GM21723 (cell line): Measurements from ENCODE around the gene TSC22D1.
"Not testable (repeated sequence)": the region's sequence is repeated elsewhere in the genome, so short reads cannot be mapped to it uniquely, and the experiment has no call there.

Source experiments
- ATAC-seq: cut with Tn5 transposase; IDR thresholded peaks from one replicate; pipeline ENCODE4 v1.9.1; 2021; ENCODE audit warnings: mild to moderate bottlenecking, moderate library complexity; ENCODE audit not compliant: unreplicated experiment

TSC22D1 gene

DNA sequence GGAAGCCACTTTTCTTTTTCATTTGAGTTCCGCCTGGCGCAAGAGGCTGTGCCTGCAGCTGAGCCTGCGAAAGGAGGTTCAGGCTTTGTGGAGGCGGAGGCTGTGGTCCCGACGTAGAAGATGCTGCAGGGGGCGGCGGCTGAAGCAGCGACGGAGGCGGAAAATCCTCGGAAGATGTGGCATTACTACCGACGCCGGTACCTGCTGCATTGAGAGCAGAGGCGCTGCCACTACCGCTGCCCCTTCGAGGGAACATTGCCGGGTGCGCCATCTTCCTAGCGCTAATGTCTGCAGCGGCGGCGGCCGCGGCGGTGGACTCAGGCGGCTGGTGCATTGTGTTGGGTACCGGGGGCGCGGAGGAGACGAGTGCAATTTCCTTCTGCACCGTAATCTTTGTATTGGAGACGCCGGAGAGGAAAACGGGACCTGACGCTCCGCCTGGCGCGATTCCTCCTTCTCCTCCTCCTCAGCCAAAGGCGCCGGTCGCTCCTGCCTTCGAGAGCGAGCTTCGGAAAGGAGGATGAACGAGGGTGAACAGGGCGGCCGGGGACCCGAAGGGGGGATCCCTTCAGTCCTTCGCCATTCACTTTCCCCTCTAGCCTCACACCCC lies at the start of gene TSC22D1:
Gene TSC22D1, minus strand, starts transcription at position 590 of the 610 bp plus-strand sequence. Its CDS starts 256 bp downstream, at position 334.
- ATAC-seq = peak; percentile 20

DNA sequence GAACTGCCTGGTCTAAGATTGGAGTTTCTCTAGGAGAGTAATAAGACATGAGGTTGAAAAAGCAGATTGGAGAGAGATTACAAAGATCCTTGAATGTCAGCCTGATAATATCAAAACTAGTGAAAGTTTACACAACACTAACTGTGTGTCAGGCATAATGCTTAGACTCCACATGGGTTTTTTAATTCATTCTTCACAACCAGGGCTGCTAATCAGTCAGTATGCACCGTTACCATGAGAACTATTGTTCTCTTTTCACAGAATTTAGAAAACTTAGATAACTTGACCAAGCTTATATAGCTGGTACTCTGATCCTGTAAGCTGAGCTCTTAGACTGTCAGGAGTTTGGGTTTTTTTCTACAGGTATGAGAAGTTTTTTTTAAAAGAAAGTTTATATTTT lies 46.6 kb upstream of the TSC22D1 start:
- no peak for ATAC-seq

DNA sequence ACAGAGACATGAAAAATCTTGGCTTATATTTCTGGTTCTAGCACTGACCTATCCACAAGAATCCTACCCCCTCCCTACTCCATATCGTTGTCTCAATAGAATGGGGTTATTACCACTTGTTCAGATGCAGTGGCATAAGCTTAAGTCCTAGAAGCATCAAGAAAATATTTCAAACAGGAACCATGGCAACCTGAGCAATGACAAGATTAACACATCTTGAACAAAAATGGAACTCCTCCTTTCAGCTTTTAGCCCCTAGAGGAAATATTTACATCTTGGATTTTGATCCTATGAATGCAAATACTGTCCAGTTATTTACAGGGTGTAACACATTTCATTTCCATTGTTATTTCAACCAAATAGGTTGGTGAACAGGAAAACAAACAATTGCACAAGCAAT lies 46.1 kb upstream of the TSC22D1 start:
- no peak for ATAC-seq

DNA sequence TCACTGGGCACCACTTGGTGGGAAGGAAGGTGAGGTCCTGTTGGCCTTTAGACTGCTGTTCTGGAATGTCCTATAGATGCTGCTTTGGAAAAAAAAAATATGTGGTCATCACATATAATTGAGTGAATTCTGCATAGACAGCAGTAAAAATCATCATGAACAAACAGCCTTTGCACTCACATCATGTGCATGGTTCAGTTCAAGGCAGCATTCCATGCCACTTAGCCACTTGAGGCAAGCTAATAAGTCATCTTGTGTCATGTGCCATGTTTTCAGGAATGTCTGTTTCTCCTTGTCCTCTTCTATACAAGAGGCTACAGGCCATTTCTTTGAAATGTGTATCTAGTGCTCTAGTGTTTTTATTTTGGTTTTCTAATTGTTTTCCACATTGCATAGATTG lies 43.9 kb upstream of the TSC22D1 start:
- ATAC-seq = no peak

DNA sequence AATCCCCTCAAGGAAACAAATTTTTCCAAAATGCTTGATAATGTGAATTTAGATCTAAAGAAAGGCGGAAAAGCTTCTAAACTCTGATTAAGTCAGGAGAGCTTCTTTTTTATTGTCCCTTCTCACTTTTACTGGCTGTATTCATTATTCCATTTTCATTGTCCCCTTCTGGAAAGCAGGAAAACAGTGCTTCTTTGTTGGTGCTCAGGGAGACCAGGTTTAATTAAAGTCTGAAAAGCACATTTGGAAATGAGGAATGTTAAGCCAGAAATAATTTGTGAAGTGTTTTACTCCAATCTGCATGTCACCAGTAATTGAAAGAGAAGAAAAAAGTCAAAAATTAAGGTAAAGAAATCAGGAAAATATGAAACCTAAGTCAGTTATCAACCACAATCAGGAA lies 43.5 kb upstream of the TSC22D1 start:
- ATAC-seq = no peak

DNA sequence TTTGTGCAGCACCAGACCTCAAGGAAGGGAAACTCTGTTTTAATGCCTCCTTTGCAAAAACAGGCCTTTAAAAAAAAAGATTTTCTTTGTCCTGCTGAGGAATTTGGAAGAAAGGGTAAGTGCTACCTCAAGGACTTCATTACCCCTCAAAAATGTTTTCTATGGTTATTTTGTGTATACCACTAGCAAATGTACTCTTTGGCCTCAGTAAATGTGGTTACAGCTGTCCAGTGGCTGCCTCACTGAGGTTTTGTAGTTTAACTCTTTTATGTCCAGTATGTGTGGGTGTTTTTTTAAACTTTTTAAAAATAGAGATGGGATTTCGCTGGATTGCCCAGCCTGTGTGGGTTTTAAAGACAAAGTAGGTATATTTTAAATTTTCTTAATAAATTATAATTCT lies 42.2 kb upstream of the TSC22D1 start:
- no peak for ATAC-seq

DNA sequence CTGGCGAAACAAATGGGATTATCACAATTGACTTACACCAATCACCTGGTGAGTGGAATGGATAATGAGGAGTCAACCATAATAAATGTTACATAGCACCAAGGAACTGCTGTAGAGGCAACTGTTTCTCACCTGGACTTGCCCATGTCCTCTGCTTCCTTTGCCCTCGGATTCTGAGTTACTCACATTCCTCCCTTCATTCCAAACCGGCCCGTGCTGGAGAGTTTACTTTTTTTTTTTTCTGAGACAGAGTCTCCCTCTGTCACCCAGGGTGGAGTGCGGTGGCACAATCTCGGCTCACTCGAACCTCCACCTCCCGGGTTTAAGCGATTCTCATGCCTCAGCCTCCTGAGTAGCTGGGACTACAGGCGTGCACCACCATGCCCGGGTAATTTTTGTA lies 41.5 kb upstream of the TSC22D1 start:
- no peak for ATAC-seq

DNA sequence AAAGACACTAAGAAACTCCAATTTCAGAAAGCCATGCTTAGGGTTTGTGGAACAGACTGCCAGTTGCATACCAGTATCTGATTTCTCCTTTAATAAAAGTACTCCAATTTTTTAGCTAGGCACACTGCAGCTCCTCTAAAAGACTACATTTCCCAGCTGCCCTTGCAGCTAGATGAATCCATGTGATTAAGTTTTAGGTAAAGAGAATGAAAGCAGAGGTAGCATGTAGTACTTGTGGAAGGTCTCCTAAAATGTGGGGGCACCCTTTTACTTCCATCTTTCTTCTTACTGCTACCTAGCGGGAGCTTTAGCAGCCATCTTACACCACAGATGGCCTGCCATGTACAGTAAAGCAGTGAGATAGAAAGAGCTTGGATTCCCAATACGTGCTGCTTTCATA lies 33.0 kb upstream of the TSC22D1 start:
- ATAC-seq = no peak

DNA sequence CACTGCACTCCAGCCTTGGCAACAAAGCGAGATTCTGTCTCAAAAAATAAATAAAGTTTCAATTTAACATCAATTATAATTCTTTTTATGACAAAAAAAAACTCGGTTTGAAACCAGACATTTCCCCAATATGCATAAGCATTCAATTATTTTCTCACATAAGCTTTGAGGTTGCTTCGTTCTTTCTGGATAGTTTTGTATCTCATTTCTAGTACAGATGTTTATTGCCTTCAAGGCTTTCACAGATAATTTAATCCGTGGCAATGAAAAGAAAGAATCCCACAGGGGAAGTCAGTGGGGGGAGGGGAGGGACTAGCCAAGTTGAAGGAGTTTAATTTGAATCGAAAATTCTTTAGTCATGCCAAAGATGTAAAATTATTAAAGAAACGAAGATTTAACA lies 29.6 kb upstream of the TSC22D1 start:
- ATAC-seq = no peak

DNA sequence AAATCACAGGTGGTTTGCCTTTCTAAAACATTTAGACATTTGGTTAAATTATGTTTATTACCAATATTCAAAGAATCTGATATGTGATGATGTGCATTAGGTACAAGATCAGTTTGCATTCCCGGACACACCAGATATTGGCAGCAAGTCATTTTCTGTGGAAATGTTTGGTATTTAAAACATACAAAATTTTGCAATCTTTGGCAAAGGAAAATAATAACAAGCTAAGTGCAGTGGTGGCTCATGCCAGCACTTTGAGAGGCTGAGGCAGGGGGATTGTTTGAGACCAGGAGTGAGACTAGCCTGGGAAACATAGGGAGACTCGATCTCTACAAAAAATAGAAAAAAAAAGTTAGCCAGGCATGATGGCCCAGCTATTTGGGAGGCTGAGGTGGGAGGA lies 29.1 kb upstream of the TSC22D1 start:
- no peak for ATAC-seq

DNA sequence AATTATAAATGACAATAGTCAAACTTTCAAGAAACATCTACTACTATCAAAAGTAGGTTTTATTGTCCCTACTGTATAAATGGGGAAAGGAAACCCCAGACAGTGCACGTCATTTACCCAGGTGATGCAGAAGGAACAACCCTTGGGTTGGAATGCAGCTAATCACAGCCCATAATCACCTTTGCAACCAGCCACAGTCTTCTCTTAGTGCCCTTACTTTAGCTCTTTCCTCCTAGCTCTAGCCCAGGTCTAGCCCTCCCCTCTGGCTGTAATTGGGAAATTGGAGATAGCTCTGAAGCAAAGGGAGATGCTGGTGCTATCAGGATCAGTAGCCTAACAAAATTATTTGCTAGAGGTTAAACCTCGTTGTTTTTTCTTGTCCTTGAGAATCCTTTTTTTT lies 25.5 kb upstream of the TSC22D1 start:
- no peak for ATAC-seq

DNA sequence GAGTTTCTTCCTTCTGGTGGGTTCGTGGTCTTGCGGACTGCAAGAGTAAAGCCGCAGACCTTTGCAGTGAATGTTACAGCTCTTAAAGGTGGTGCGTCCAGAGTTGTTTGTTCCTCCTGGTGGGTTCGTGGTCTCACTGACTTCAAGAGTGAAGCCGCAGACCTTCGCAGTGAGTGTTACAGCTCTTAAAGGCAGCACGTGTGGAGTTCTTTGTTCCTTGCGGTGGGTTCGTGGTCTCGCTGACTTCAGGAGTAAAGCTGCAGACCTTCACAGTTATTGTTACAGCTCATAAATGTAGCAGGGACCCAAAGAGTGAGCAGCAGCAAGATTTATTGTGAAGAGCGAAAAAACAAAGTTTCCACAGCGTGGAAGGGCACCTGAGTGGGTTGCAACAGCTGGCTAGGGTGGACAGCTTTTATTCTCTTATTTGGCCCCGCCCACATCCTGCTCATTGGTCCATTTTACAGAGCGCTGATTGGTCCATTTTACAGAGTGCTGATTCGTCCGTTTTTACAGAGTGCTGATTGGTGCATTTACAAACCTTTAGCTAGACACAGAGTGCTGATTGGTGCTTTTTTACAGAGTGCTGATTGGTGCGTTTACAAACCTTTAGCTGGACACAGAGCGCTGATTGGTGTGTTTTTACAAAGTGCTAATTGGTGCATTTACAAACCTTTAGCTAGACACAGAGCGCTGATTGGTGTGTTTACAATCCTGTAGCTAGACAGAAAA lies 17.9 kb upstream of the TSC22D1 start:
- not testable (repeated sequence) for ATAC-seq

DNA sequence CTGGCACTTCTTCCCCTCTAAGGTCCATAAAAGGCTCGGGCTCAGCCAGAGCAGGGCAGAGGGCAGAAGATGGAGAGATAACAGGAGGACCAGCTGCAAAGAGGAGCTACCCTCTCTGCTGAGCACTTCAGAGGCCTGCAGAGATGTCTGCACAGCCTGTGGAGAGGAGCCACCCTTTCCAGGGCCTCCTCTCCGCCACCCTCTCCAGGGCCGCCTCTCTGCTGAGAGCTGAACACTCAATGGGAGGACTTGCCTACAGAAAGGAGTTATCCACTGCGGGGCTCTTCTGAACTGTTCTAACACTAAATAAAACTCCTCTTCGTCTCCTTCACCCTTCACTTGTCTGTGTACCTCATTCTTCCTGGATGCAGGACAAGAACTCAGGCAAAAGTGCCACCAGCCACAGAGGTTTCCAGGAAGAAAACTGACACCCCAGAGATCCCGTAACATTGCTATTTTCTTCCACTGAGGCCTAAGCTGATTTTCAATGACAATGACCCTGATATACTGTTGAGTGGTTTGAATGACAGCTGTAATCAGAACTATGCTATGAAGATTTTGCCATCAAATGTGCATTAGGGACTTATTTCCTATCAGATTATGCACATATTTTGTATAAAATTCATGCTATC lies 16.2 kb upstream of the TSC22D1 start:
- ATAC-seq = no peak

DNA sequence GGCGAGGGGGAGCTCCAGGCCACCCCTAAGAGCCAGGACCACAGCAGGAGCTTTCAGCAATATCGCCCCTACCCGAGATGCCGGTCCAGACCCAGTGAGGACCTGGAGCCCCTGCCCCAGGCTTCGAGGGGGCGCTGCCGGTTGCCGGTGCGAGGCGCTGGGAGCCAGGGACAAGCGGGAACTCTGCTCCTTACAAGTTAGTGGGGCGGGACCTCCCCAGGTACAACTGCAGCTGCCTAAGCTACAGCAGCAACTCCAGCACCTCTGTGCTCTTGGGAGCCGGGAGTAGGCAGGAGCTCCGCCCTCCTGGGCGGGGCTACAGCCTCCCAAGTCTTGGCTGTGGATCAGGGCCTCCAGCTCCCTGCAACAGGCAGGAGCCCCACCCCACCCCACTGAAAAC lies 15.2 kb upstream of the TSC22D1 start:
- ATAC-seq = no peak

DNA sequence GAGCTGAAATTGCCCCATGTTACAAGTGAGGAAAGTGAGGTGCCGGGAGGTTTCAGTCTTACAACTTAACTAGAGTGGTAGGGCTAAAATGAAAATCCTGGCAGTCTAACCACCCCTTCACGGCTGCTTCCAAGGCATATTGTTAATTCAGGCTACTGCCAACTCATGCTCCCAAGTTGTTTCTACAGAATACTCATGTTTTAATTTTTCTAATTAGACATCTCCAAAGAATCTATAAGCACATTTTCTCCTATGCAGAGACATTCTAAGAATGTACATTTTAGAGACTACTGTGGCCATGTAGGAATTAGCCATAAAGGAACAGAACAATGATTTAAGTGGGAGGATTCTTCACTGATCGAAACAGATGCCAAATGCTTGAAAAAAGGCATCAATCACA lies 7.0 kb upstream of the TSC22D1 start:
- ATAC-seq = no peak

DNA sequence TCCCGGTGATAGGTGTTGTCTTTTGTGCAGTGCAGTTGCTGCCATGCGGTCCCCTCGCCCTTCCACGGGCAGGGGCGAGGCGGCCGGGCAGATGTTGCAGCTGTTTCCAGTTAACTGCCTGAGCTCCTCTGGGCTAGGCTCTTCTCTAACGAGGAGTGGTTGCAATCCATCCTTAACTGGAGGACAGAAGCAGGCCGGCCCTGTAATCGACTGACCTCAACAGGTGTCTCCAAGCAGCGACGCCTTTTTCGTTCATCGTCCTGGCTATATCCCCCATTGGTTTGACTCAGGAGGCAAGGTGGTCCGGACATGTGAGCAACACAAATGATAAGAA lies 1.9 kb upstream of the TSC22D1 start:
- ATAC-seq = no peak

DNA sequence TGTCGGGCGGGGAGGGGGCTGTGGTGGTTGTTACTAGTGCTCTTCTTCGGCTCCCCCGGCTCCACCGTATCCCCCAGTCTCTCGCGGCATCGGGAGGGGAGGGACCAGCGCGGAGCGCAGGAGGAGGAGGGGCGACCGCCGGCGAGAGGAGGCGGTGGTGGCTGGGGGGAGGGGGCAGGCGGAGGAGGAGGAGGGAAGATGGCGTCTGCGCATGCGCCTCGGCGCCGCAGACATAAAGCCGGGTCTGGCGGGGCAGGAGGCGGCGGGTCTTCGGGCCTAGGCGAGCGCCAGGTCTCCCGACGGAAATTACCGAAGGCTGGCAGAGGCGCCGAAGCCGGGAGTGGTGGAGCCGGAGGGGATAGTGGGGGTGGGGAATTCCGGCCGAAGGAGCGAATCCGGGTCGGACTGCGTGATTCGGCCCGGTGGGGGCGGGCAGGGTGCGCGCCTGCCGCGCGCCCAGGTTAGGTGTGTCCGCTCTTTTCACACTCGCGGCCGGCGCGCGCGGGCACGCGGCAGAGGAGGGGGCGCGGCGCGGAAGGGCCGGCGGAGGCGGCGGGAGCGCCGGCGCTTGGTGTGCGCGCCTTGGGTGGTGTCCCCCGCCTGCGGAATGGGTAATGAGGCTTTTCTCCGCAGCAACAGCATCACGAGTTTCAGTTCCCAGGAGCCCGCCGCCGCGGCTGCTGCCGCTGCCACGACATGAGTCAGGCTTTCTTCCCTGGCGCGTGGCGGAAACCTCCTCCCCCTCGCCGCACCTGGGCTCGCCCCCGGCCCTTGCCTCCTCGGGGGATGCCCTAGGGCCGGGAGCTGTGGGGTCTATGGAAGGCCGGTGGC lies 1.3 kb upstream of the TSC22D1 start:
- ATAC-seq = peak; percentile 62

DNA sequence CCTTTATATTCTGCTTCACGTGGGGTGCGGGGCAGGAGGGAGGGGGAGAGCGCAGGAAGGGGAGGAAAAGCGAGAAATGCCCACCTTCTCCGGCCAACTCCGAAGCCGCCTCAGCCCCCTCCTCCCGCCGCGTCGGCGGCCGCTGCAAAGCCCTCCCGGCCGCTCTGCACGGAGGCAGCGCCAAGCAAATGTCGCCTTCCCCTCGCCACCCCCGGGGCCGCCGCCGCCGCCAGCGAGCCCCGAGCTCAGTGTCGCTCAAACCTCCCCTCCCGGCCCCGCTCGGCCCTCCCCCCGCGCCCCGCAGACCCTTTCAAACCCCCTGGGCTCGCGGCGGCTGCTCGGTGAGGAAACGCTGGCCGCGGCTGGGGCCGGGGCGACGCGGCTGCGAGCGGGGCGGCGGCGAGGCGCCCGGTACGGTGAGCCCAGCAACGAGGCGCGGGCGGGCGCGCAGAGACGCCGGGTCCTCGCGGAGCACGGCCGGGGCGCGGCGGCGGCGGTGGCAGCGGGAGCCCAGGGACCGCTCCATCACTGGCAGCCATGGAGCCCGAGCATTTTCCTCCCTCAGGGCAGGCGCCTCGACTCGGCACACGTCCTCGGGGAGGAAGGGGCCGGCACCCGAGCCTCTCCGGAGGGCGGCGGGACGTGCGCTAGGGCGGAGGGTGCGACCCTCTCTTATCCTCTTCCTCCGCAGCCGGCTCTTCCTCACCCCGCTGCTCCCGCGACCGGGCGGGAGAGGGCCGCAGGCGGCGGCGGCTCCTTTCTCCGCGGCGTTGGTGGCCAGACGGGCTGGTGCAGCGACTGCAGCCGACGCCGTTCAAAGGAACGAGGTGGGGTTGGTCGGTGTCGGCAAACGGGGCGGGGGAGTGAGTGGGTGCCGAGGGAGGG lies 463 bp upstream of the TSC22D1 start:
- ATAC-seq = peak; percentile 28

DNA sequence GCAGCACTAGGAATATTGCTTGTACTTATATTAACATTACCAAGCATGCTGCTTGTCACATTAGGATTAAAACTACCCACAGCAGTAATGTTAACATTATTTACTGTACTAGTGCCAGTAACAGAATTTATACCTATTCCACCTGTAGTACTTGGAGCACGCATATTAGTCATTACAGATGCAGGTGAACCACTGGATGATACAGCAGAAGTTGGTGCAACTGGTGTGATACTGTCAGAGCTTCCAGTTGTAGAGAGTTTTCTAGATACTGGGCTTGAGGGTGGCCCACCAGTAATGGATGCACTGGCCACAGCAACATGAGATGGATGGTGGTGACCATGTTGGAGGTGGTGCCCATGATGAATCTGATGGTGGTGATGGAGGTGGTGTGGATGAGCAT lies 1.1 kb downstream of the TSC22D1 start:
- ATAC-seq = no peak

DNA sequence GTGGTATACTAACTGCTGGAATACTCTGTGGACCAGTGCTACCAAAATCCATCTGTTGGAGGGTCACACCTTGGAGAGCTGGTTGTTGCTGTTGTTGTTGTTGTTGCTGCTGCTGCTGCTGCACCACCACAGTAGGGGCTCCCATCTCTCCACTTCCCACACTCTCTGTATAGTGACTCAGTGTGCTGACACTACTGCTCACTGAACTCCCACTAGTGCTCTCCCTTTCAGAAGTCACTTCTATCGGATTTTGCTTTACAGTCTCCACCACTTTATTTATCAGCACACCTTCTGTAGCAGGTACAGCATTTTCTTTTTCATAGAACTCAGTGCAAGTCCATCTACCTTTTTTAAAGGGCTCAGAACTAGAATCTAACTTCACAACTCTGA lies 1.7 kb downstream of the TSC22D1 start:
- no peak for ATAC-seq
